HUES6 (cell line): ENCODE results near the gene CXorf58.

Experiments
- H3K27ac ChIP-seq: 2 replicates; pipeline ENCODE4 v1.7.0; 2013; ENCODE audit warnings: low read depth, mild to moderate bottlenecking, low read length, inconsistent platforms
- H3K27me3 ChIP-seq: 2 replicates; pipeline ENCODE4 v1.6.1; 2013; ENCODE audit warnings: low read length; ENCODE audit not compliant: control insufficient read depth, insufficient read depth
- H3K36me3 ChIP-seq: 2 replicates; pipeline ENCODE4 v1.6.1; 2013; ENCODE audit warnings: low read length; ENCODE audit not compliant: control insufficient read depth, insufficient read depth
- H3K4me1 ChIP-seq: 2 replicates; pipeline ENCODE4 v1.6.1; 2013; ENCODE audit warnings: low read length; ENCODE audit not compliant: control insufficient read depth, insufficient read depth
- H3K4me3 ChIP-seq: 2 replicates; pipeline ENCODE4 v1.5.1; 2013; ENCODE audit warnings: low read depth, low read length
- H3K9ac ChIP-seq: one replicate; pipeline ENCODE4 v1.6.1; 2013; ENCODE audit warnings: mild to moderate bottlenecking, low read length
- H3K9me3 ChIP-seq: 2 replicates; pipeline ENCODE4 v1.6.1; 2013; ENCODE audit warnings: low read depth, low read length; ENCODE audit not compliant: control insufficient read depth, insufficient read depth

Gene CXorf58

DNA sequence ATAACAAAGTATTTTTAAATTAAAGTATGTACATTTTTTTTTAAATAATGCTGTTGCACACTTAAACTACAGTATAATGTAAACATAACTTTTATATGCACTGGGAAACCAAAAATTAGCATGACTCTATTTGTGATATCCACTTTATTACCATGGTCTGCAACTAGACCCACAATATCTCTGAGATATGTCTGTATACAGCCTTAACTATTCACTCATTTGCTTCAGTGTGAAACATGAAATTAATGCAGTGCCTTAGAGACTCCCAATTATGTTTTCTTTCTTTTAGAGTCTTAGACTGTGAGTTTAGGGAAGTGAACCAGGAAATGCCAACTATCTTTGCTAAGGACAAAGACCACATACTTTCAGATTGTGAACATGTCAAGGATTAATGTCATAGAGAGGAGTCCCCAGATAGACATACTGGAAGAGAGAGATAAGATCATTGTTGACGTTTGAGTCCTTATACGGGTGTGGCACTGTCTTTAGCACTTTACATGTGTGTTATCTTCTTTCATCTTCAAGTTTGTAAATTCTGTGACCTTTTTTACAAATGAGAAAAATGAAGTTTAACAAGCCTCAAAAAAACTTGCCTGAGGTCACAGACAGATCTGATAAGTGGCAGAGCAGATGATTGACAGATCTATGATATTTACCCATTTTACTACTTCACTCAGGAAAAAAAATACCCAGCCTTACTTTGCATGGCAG is 23.2 kb downstream of the CXorf58 start:
- H3K9ac ChIP-seq = no peak overlapping the region
- H3K4me3 ChIP-seq = no peak overlapping the region
- no peaks in the 10 kb centered on the region for H3K9me3 ChIP-seq
- no peaks in the 10 kb centered on the region for H3K4me1 ChIP-seq
- H3K27me3 ChIP-seq = no peaks in the 10 kb centered on the region; the same call in 1 of the 2 replicates
- no peaks in the 10 kb centered on the region for H3K36me3 ChIP-seq
- H3K27ac ChIP-seq = no peak overlapping the region

DNA sequence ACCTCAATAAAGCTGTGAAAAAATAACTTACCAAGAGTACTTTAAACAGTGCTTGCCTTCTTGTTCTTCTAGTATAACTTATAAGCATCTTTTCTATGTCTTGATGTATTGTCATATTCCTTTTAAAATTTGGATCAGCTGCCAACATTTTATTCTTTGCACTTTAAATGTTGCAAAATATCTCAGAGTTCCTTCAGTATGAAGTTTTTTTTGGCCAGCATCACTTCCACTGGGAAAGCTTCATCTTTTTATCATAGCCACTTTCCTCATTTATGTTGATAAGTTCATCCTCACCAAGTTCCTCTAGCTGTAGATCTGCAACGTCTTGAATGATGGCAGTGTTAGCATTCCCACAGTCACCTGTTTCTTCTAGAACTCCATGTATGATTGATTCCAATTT is 24.2 kb downstream of the CXorf58 start:
- Histone ChIP-seq H3K9ac (no peak overlapping the region), H3K36me3 (no peaks in the 10 kb centered on the region), H3K4me1 (no peaks in the 10 kb centered on the region), H3K9me3 (no peaks in the 10 kb centered on the region), H3K27ac (no peak overlapping the region), H3K4me3 (no peak overlapping the region), H3K27me3 (no peaks in the 10 kb centered on the region; the same call in 1 of the 2 replicates)

DNA sequence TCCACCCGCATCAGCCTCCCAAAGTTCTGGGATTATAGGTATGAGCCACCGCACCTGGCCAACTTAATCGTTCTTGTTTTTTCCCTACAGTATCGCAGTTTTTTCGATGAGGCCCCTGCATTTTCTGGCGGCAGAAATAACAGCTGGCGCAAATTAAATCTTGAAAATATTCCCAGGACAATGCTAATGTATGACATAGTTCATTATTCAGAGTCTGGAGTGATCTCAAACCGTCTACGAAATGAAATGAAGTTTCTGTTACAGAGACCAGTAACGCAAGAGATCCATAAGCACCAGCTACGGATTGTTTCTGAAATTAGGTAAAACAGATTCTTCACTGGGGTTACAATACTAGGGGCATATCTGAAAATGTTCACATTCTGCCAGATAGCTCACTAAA is 27.3 kb downstream of the CXorf58 start:
- H3K4me1 ChIP-seq = no peaks in the 10 kb centered on the region
- no peaks in the 10 kb centered on the region for H3K36me3 ChIP-seq
- H3K9ac ChIP-seq = no peak overlapping the region

DNA sequence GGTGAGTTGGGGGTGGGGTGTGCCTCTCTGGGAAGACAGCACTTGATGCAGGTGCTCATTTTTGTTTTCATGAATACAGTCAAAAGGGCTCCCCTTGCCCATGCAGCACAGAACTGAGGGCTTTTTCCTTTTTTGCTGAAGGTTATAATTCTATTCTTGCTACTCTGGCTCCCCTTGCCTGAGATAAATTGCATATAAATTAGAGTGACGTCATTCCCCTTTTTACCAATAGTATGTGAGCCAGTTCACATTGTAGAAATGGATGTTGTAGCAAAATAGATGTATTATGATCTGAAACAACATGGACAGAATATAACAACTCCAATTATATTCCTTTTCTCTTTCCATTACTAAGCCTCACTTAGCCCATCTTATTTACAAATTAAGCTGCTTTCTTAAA is 28.4 kb downstream of the CXorf58 start:
- Histone ChIP-seq H3K4me1 (no peaks in the 10 kb centered on the region), H3K27me3 (no peaks in the 10 kb centered on the region; the same call in 1 of the 2 replicates), H3K9me3 (no peaks in the 10 kb centered on the region), H3K36me3 (no peaks in the 10 kb centered on the region), H3K9ac (no peak overlapping the region), H3K4me3 (no peak overlapping the region), H3K27ac (no peak overlapping the region)

More for the DNA sequence above, 27.3 kb downstream of the CXorf58 start:
- Histone ChIP-seq H3K27me3 (no peaks in the 10 kb centered on the region; the same call in 1 of the 2 replicates), H3K9me3 (no peaks in the 10 kb centered on the region), H3K27ac (no peak overlapping the region), H3K4me3 (no peak overlapping the region)

DNA sequence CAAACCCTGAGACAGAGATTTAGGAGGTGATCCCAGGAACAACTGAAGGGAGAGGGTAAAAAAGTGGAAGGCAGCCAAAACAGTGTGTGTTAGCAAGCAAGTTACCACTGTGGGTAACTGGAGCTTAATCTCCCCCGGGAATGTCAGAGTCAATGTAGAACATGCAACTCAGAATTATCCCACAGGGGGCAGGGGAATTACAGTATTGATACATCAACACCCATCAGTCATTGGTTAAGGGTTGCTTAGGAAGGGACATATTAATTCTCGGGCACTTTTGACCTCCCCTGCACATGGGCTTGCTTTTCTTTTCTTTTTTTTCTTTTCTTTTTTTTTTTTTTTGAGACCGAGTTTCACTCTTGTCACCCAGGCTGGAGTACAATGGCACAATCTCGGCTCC is 29.3 kb downstream of the CXorf58 start:
- no peaks in the 10 kb centered on the region for H3K9me3 ChIP-seq
- no peak overlapping the region for H3K4me3 ChIP-seq
- H3K36me3 ChIP-seq = no peaks in the 10 kb centered on the region
- H3K27ac ChIP-seq = no peak overlapping the region
- no peaks in the 10 kb centered on the region; the same call in 1 of the 2 replicates for H3K27me3 ChIP-seq
- H3K9ac ChIP-seq = no peak overlapping the region
- no peaks in the 10 kb centered on the region for H3K4me1 ChIP-seq

DNA sequence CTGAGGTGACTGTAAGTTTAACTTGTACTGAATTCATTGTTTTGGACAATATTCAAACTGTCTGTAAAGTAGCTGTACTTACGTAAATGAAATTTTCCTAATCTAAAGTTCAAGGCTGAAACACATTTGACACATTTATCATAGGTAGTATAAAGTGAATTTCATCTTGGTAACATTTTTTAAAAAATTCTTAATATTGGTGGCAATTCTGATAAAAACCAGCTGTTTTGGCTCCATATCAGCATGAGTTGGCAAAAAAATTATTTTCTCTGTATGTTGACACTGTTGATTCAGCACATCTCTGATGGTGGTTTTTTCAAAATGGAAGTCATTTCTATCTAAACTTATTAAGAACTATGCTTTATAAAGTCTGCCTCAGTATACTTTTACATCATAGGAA is 30.9 kb downstream of the CXorf58 start:
- no peaks in the 10 kb centered on the region; the same call in 1 of the 2 replicates for H3K27me3 ChIP-seq
- H3K9ac ChIP-seq = no peak overlapping the region
- H3K9me3 ChIP-seq = no peaks in the 10 kb centered on the region
- H3K36me3 ChIP-seq = no peaks in the 10 kb centered on the region
- H3K4me1 ChIP-seq = no peaks in the 10 kb centered on the region
- no peak overlapping the region for H3K27ac ChIP-seq
- H3K4me3 ChIP-seq = no peak overlapping the region

DNA sequence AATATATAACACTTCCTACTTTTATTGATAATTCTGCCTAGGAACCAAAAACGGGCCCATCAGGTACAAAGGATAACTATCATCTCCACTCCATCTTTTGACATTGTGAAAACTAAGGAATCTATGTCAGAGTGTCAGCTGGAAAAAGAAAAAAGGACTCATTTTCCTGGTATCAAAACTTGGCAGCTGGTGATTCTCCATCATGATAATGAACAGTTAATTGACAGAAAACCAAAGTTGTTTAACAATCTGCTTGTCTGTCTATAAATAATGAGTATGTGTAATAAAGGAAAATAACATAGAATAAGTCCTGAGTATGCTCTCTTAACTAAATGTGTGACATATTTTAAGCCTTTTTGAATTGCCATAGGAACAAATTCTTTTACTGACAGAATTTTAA is 31.4 kb downstream of the CXorf58 start:
- no peak overlapping the region for H3K9ac ChIP-seq
- no peak overlapping the region for H3K27ac ChIP-seq
- no peaks in the 10 kb centered on the region for H3K4me1 ChIP-seq
- H3K36me3 ChIP-seq = no peaks in the 10 kb centered on the region
- H3K27me3 ChIP-seq = no peaks in the 10 kb centered on the region; the same call in 1 of the 2 replicates
- H3K9me3 ChIP-seq = no peaks in the 10 kb centered on the region
- no peak overlapping the region for H3K4me3 ChIP-seq

DNA sequence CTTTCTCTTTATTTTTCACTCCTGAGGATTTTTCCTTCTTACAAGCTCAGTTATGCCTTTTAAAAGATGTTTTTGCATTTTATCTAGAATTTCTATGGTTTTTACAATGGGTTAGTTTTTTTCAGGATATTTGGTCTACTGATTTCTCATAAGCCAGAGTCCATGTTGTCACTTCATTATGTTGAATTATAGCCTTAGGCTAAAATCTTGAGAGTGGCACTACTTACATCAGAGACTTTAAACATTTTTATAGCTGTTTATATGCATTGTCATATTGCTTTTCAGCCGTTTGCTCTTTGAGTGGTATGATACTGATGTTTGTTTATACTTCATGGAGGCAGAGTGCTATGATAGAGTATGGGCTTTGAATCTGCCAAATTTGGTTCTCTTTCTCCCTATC is 36.4 kb downstream of the CXorf58 start:
- peaks cover 5% of the 10 kb centered on the region; the same call in 1 of the 2 replicates for H3K4me1 ChIP-seq
- no peak overlapping the region for H3K9ac ChIP-seq
- H3K9me3 ChIP-seq = no peaks in the 10 kb centered on the region
- H3K4me3 ChIP-seq = no peak overlapping the region
- no peak overlapping the region for H3K27ac ChIP-seq
- H3K27me3 ChIP-seq = no peaks in the 10 kb centered on the region; the same call in 1 of the 2 replicates
- no peaks in the 10 kb centered on the region for H3K36me3 ChIP-seq

DNA sequence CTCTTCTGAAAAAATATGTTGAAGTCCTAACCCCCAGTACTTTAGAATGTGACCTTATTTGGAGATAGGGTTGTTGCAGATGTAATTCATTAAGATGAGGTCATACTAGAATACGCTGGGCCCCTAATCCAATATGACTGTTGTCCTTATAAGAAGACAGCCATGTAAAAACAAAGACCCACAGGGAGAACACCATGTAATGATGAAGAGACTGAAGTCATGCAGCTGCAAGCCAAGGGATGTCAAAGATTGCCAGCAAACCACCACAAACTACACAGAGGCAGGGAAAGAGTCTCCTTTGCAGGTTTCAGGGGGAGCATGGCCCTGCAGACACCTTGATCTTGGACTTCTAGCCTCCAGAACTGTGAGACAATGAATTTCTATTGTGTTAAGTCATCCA is 37.4 kb downstream of the CXorf58 start:
- Histone ChIP-seq H3K36me3 (no peaks in the 10 kb centered on the region), H3K9ac (no peak overlapping the region), H3K27ac (no peak overlapping the region), H3K4me1 (peaks cover 5% of the 10 kb centered on the region; the same call in 1 of the 2 replicates), H3K4me3 (no peak overlapping the region), H3K9me3 (no peaks in the 10 kb centered on the region), H3K27me3 (no peaks in the 10 kb centered on the region; the same call in 1 of the 2 replicates)

DNA sequence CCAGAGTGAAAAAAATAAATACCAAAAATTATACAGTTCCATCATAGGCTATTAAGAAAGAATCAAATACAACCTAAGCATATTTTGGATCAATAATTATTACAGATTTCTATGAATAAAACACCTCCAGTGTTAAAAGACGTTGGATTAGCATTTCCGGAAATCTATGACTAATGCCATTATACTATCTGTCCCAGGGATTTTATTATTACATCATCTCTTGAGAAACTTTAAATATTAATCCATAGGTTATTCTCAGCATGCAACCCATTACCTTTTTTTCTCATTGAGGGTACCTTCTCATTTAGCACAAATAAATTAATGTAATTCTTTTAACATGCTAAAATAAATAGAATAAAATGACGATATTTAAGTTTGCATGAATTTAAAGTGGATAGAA is 44.6 kb downstream of the CXorf58 start:
- H3K9me3 ChIP-seq = no peaks in the 10 kb centered on the region
- H3K9ac ChIP-seq = no peak overlapping the region
- H3K27ac ChIP-seq = peak overlapping the region; percentile 43; the same call in 1 of the 2 replicates
- H3K27me3 ChIP-seq = no peaks in the 10 kb centered on the region; the same call in 1 of the 2 replicates
- H3K36me3 ChIP-seq = no peaks in the 10 kb centered on the region
- H3K4me1 ChIP-seq = peaks cover 27% of the 10 kb centered on the region
- no peak overlapping the region for H3K4me3 ChIP-seq

DNA sequence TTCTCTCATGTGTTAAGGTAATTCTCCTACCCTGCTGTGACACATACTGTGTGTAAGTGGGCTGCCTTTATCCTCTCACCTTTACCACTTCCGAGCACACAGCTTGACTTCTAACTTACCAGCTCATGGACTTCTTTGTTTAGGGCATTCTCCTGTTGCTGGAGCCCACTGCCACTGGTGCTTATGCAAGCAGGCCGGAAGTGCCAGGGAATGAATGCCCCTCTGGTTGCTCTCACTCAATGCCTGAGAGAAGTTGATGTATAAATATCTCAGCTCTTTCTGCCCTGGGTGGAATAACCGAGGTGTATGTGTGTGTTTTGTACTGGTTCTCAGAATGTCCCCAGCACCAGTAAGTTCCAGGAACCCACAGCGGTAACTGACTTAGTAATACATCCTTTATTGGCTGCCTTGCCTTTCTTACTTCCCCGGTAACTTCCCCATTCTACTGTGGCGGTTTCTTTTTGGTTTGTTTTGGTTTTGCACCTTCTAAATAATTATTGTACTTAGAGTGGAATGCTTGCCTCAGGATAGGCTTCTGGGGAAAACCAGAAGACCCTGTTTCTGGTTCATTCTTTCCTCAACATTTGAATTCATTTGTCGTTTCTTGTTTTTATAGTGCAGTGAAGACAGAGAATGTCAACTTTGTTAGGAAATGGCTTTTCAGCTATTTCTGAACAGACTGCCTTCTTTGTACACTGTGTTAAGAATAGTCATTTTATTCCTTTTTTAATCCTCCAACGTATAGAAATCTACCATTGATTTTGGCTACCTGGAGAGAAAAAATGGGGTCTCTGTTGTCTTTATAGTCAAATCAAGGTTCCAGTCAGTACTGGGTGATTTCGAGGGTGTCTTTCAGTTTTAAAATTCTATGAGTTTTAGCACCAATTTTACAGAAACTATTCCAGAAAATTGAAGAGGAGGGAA is 45.4 kb downstream of the CXorf58 start:
- H3K4me1 ChIP-seq = peaks cover 27% of the 10 kb centered on the region
- H3K9me3 ChIP-seq = no peaks in the 10 kb centered on the region
- no peaks in the 10 kb centered on the region for H3K36me3 ChIP-seq
- peak overlapping the region; percentile 64; the same call in 1 of the 2 replicates for H3K27ac ChIP-seq
- H3K9ac ChIP-seq = peak overlapping the region; percentile 62
- H3K27me3 ChIP-seq = no peaks in the 10 kb centered on the region; the same call in 1 of the 2 replicates
- peak overlapping the region; percentile 32 for H3K4me3 ChIP-seq
